Spleen (tissue), 7 donors: ENCODE results near the gene CPXM2.

Source experiments
- POLR2A ChIP-seq, 3 donors: fragments of 450-650 bp; IDR thresholded peaks; one replicate each; pipeline ENCODE4 v1.5.1; 2017; ENCODE audit warnings: antibody characterized with exemption in 3 of 3, mild to moderate bottlenecking in 1 of 3
- TF ChIP-seq, protein P1 (sequence below), 11 experiments: fragments of 200-600 bp in 7 of 11; fragments of 450-650 bp in 4 of 11; sonication (generic) in 4 of 11; IDR thresholded peaks in 8 of 11; conservative IDR thresholded peaks in 3 of 11; 1 replicate in 7 of 11; 2 replicates in 4 of 11; pipeline versions ENCODE4 v1.4.0 to v1.8.0; 2016 to 2021; ENCODE audit warnings: antibody characterized with exemption in 11 of 11, inconsistent platforms in 4 of 11, mild to moderate bottlenecking in 1 of 11
- donor health status: DM: no; HTN: no; CAD: no; lungs with moderate emphysema.
- donor health status: DM: no; HTN: no; CAD: no.
- donor health status: DM: no; HTN: no; CAD: no.

DNA sequence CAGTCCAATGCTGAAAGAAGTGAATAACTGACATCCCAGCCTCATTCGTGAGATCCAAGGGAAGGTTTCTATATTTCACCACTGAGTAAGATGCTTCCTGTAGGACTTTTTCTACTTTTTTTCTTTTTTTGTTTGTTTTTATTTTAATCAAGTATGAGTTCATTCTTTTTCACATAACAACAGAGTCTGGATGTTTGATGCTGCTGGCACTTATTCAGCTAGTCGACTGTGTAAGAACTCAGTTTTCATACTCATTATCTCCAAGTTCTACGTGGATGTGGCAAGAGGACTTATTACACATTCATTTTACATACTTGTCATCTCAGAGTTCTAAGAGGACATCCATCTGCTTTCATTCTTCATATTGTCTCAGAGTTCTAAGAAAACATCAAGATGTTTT, 86.9 kb downstream of the CPXM2 start:
- TF ChIP-seq, protein P1, sequence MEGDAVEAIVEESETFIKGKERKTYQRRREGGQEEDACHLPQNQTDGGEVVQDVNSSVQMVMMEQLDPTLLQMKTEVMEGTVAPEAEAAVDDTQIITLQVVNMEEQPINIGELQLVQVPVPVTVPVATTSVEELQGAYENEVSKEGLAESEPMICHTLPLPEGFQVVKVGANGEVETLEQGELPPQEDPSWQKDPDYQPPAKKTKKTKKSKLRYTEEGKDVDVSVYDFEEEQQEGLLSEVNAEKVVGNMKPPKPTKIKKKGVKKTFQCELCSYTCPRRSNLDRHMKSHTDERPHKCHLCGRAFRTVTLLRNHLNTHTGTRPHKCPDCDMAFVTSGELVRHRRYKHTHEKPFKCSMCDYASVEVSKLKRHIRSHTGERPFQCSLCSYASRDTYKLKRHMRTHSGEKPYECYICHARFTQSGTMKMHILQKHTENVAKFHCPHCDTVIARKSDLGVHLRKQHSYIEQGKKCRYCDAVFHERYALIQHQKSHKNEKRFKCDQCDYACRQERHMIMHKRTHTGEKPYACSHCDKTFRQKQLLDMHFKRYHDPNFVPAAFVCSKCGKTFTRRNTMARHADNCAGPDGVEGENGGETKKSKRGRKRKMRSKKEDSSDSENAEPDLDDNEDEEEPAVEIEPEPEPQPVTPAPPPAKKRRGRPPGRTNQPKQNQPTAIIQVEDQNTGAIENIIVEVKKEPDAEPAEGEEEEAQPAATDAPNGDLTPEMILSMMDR (IDR thresholded peaks at IDR 0.05 in 8 of 11, conservative IDR thresholded peaks at IDR 0.05 in 3 of 11) = no peak
- no peak for TF ChIP-seq POLR2A (IDR thresholded peaks at IDR 0.05)
